Right atrium auricular region (tissue), 2 donors: ENCODE results near the gene GET4. TPM values are rescaled to one million over a fixed set of nuclear protein-coding genes. Genes with fewer than 3 reads are reported as not detected.

Experiments
- DNase-seq: peaks from one replicate; pipeline ENCODE4 v3.0.0-alpha.2; 2019; ENCODE audit warnings: low spot score
- H3K27ac ChIP-seq, 2 donors: fragments of 200-600 bp; sonication (generic); 1 replicate in 1 of 2; 2 replicates in 1 of 2; pipeline ENCODE4 v1.5.1; 2016 to 2019
- H3K27me3 ChIP-seq, 2 donors: fragments of 200-600 bp; sonication (generic); one replicate each; pipeline versions ENCODE4 v1.5.1 to v1.6.0; 2017 to 2019
- H3K36me3 ChIP-seq: fragments of 200-600 bp; sonication (generic); one replicate; pipeline ENCODE4 v1.5.1; 2016
- H3K4me1 ChIP-seq, 2 donors: fragments of 200-600 bp; sonication (generic); one replicate each; pipeline versions ENCODE4 v1.5.1 to v1.6.0; 2017 to 2019
- H3K4me3 ChIP-seq, 2 donors: fragments of 200-600 bp; sonication (generic); 1 replicate in 1 of 2; 2 replicates in 1 of 2; pipeline ENCODE4 v1.5.1; 2017 to 2019; ENCODE audit warnings: mild to moderate bottlenecking in 1 of 2, moderate library complexity in 1 of 2
- H3K9me3 ChIP-seq, 2 donors: fragments of 200-600 bp; sonication (generic); one replicate each; pipeline ENCODE4 v1.5.1; 2019
- CTCF ChIP-seq, 2 donors: fragments of 200-600 bp; sonication (generic); IDR thresholded peaks; one replicate each; pipeline ENCODE4 v1.5.1; 2019; ENCODE audit warnings: antibody characterized with exemption in 2 of 2
- total RNA-seq, 2 donors: library from RNA; depleted of rRNA; stranded (reverse); fragments of >200 nt; gene quantifications; one replicate each; pipeline ENCODE4 v1.1.0, GENCODE V29; 2016

The GET4 gene
- total RNA-seq, 2 donors from 2014 or later, result 16.1 to 19.7 TPM

- DNase-seq, result no peak
- peaks cover 87% of the 10 kb centered on the region for H3K36me3 ChIP-seq
- H3K27ac ChIP-seq, result no peak overlapping the region
These were observed 20.5 kb upstream of the GET4 start for GRCh38 chr7:855686-856369.

DNA sequence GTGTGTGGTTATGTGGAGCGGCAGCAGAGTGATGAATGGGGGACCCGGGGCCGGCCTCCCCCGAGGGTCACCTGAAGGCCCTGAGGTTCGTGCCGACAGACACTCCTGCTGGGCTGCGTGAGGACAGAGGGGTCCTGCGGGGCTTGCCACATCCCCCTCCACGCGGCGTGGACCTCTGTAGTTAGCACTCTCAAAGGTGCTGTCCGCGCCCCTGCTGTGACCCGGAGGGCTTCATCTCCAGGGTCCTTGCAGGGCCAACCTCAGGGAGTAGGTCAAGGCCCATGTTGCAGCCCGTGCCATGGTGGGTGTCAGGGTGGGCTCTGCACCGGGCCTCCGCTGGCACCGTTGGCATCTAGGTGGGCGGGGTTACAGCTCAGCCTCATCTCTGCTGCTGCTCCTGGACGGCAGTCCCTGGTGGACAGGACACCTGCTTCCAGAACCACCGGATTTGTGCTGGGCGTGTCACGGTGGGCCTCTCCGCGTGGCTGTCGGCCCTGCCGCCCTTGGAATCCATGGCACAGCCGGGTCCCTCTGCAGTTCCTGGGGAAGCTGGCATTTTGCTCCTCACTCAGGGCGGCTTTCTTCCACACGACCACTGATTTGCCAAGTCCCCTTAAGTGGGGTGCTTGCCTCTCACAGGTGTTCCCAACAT is 19.8 kb upstream of the GET4 start:
- no peak overlapping the region for H3K27ac ChIP-seq

More at GRCh38 chr7:855686-856369, 20.5 kb upstream of the GET4 start:
- Histone ChIP-seq H3K27me3 (no peaks in the 10 kb centered on the region), H3K9me3 (no peaks in the 10 kb centered on the region), H3K4me3 (no peak overlapping the region), H3K4me1 (no peaks in the 10 kb centered on the region)
- TF ChIP-seq CTCF (IDR thresholded peaks at IDR 0.05), result no peak

DNA sequence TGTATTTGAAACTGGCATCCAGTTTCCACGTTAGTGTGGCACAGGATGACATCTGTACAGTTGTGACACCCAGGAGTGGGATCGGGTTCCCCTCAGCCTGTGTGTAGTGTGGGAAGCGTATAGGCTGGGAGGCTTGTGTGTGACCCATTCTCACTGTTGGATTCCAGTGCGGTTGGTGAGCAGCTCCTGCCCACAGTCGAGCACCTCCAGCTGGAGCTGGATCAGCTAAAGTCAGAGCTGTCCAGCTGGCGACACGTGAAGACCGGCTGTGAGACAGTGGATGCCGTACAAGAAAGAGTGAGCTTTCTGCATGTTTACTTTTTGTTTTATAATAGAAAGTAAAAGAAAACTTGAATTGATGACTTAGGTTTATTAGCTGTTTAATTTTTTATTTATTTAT is 18.7 kb upstream of the GET4 start:
- DNase-seq, result no peak
- Histone ChIP-seq H3K27me3 (no peaks in the 10 kb centered on the region), H3K27ac (no peak overlapping the region), H3K9me3 (no peaks in the 10 kb centered on the region), H3K4me3 (no peak overlapping the region), H3K36me3 (peaks cover 93% of the 10 kb centered on the region), H3K4me1 (no peaks in the 10 kb centered on the region)
- no peak for TF ChIP-seq CTCF (IDR thresholded peaks at IDR 0.05)

More for the DNA sequence above, 19.8 kb upstream of the GET4 start:
- no peak for DNase-seq
- Histone ChIP-seq H3K27me3 (no peaks in the 10 kb centered on the region), H3K4me1 (no peaks in the 10 kb centered on the region), H3K4me3 (no peak overlapping the region), H3K36me3 (peaks cover 94% of the 10 kb centered on the region), H3K9me3 (no peaks in the 10 kb centered on the region)
- TF ChIP-seq CTCF (IDR thresholded peaks at IDR 0.05), result no peak

DNA sequence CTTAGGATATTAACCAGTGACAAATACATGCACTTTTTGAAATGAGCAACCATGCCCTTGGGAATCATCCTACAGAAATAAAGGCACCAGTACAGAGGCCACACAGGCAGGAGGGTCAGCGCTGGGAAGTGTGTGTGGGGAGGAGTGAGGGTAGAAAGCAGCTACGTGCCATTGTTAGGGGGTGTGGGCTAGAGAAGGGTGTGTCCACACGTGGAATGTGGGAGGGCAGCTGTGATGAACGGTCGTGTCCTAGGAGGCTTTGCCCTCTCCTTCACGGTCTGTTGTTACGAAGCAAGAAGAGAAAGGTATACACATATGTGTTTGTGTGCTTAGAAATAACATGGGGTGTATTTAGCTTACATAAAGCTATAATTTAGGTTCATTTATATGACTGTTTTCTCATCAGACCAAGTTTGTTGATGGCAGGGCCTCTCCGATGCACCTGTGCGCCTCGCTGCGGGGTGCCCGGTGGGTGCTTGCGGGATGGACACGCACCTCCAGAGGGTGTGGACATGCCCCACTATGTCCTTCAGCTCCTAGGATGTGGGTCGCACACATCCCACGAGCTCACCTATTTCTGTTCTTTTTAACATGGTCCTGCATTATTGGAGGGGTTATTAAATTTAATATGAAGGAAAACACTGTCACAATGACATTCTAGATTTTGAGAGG is 16.9 kb upstream of the GET4 start:
- Histone ChIP-seq H3K4me3 (no peak overlapping the region), H3K9me3 (no peaks in the 10 kb centered on the region), H3K36me3 (peaks cover 75% of the 10 kb centered on the region), H3K27me3 (no peaks in the 10 kb centered on the region), H3K4me1 (no peaks in the 10 kb centered on the region), H3K27ac (no peak overlapping the region)
- no peak for DNase-seq
- TF ChIP-seq CTCF (IDR thresholded peaks at IDR 0.05), result no peak

DNA sequence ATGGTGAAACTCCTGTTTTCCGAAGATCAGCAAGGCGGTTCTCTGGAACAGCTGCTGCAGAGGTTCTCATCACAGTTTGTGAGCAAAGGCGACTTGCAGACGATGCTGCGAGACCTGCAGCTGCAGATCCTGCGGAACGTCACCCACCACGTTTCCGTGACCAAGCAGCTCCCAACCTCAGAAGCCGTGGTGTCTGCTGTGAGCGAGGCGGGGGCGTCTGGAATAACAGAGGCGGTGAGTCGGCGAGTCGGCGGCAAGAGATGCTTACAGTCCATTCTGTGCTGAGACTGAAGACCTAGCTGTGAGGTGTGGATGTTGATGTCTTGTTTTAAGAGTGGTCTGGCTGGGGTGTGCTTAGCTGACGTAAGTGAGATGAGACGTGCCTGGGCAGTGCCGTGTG is 16.2 kb upstream of the GET4 start:
- no peak for DNase-seq
- no peak for TF ChIP-seq CTCF (IDR thresholded peaks at IDR 0.05)
- Histone ChIP-seq H3K27ac (no peak overlapping the region), H3K36me3 (peaks cover 75% of the 10 kb centered on the region), H3K27me3 (no peaks in the 10 kb centered on the region), H3K4me1 (no peaks in the 10 kb centered on the region), H3K9me3 (no peaks in the 10 kb centered on the region), H3K4me3 (no peak overlapping the region)
